Measurements from ENCODE around the gene SLC39A1.
"Not testable (repeated sequence)": the region's sequence is repeated elsewhere in the genome, so short reads cannot be mapped to it uniquely, and the experiment has no call there.

Gene SLC39A1

GRCh38 chr1:153985341-153985912, 22.1 kb upstream of the SLC39A1 start:
- peaks cover 7% of the 10 kb centered on the region for H3K36me3 ChIP-seq (ENCODE audit: insufficient read depth, low read length)
- no peaks in the 10 kb centered on the region for H3K9me3 ChIP-seq (ENCODE audit: control insufficient read depth, insufficient read depth, low read length)
- peaks cover 11% of the 10 kb centered on the region for H3K4me1 ChIP-seq (ENCODE audit: insufficient read depth, low read length)
- peak overlapping the region; percentile 81 for H3K9ac ChIP-seq (ENCODE audit: low read depth, low read length)

DNA sequence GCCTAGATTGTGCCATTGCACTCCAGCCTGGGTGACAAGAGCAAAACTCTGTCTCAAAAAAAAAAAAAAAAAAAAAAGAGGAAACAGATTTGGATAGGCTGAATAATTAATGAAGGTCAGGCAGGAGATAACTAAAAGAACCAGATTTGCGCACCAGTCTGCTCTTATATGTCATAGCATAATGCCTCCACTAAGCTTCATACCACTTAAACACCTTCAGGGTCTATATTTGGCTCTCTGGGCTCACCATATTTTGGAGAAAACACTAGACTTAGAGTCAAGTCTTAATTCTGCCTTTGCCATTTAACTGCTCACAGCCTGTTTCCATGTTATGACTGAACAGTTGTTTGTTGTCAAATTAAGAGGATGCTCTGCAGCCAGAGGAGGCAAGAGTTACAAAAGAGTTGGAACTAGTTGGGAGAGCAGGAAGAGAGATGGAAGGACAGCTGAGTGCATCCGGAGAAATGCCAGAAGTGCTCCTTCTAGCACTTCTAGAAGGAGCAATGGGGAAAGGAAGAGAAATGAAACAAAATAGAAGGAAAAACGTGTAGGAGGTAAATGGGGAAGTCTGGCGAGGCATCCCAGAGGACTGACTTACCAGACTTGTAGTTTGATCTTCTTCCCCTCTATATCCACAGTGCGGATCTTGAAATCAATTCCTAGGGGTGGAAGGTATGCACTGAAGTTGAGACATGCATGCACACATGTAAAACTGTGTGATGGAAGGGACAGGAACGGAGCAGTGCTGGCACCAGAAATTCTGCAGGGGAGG, 21.0 kb upstream of the SLC39A1 start:
- H3K9ac ChIP-seq (ENCODE audit: low read depth, low read length), result peak overlapping the region; percentile 81
- H3K4me1 ChIP-seq (ENCODE audit: insufficient read depth, low read length), result peaks cover 11% of the 10 kb centered on the region
- peaks cover 7% of the 10 kb centered on the region for H3K36me3 ChIP-seq (ENCODE audit: insufficient read depth, low read length)
- H3K9me3 ChIP-seq (ENCODE audit: control insufficient read depth, insufficient read depth, low read length), result no peaks in the 10 kb centered on the region

- H3K9ac ChIP-seq (ENCODE audit: low read depth, low read length); H3K36me3 ChIP-seq (ENCODE audit: insufficient read depth, low read length); H3K9me3 ChIP-seq (ENCODE audit: control insufficient read depth, insufficient read depth, low read length): not testable (repeated sequence)
- H3K4me1 ChIP-seq (ENCODE audit: insufficient read depth, low read length), result peaks cover 11% of the 10 kb centered on the region
These were observed 18.4 kb upstream of the SLC39A1 start for GRCh38 chr1:153981735-153982134.

DNA sequence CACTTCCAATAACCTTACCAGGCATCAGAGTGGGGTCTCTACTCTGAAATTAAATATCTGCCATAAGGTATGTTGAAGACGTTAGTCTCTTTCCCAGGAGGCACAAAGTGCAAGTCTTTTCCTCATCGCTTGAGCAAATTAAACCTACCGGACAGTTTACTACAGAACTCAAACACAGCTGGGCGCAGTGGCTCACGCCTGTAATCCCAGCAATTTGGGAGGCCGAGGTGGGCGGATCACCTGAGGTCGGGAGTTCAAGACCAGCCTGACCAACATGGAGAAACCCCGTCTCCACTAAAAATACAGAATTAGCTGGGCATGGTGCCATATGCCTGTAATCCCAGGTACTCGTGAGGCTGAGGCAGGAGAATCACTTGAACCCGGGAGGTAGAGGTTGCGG, 15.8 kb upstream of the SLC39A1 start:
- H3K4me1 ChIP-seq (ENCODE audit: insufficient read depth, low read length); H3K36me3 ChIP-seq (ENCODE audit: insufficient read depth, low read length); H3K9me3 ChIP-seq (ENCODE audit: control insufficient read depth, insufficient read depth, low read length); H3K9ac ChIP-seq (ENCODE audit: low read depth, low read length): not testable (repeated sequence)

GRCh38 chr1:153978274-153978909, 15.1 kb upstream of the SLC39A1 start:
- Histone ChIP-seq H3K9ac (ENCODE audit: low read depth, low read length) (peak overlapping the region; percentile 78; the same call in 1 of the 2 replicates), H3K4me1 (ENCODE audit: insufficient read depth, low read length) (no peaks in the 10 kb centered on the region), H3K9me3 (ENCODE audit: control insufficient read depth, insufficient read depth, low read length) (no peaks in the 10 kb centered on the region), H3K36me3 (ENCODE audit: insufficient read depth, low read length) (peaks cover 7% of the 10 kb centered on the region)

- Histone ChIP-seq H3K4me1 (ENCODE audit: insufficient read depth, low read length) (no peaks in the 10 kb centered on the region), H3K9ac (ENCODE audit: low read depth, low read length) (peak within 1 kb of the TSS; percentile 78), H3K36me3 (ENCODE audit: insufficient read depth, low read length) (peaks cover 9% of the 10 kb centered on the region), H3K9me3 (ENCODE audit: control insufficient read depth, insufficient read depth, low read length) (no peaks in the 10 kb centered on the region)
These were observed 14.2 kb upstream of the SLC39A1 start, which contains the start of gene JTB for GRCh38 chr1:153977250-153978240. TSS of gene JTB (minus strand) at chr1:153977674. CDS start at chr1:153977252, 422 bp downstream.

- peaks cover 6% of the 10 kb centered on the region; the same call in 1 of the 2 replicates for H3K36me3 ChIP-seq (ENCODE audit: insufficient read depth, low read length)
- H3K4me1 ChIP-seq (ENCODE audit: insufficient read depth, low read length), result no peaks in the 10 kb centered on the region
- no peaks in the 10 kb centered on the region for H3K9me3 ChIP-seq (ENCODE audit: control insufficient read depth, insufficient read depth, low read length)
- H3K9ac ChIP-seq (ENCODE audit: low read depth, low read length), result peak overlapping the region; percentile 78
These were observed 13.5 kb upstream of the SLC39A1 start for GRCh38 chr1:153976819-153977249.

DNA sequence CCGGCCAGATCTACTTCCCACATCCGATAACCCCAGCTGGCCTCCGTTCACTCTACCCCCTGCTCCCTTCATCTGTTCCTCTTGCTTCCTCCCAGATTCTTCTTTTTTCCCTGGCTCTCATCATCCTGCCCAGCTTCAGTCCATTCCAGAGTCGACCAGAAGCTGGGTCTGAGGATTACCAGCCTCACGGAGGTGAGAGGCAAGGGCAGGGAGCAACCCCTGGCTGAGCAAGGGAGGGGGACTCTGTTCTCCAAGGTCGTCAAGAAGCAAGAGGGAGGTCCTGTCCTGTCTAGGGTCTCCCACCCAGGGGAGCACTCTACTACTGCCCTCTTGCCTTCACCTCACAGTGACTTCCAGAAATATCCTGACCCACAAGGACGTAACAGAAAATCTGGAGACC, 10.2 kb upstream of the SLC39A1 start:
- Histone ChIP-seq H3K36me3 (ENCODE audit: insufficient read depth, low read length) (0 out of 2 replicates have a peak, but pooled peaks cover 2% of the 10 kb centered on the region), H3K9me3 (ENCODE audit: control insufficient read depth, insufficient read depth, low read length) (no peaks in the 10 kb centered on the region), H3K9ac (ENCODE audit: low read depth, low read length) (no peak overlapping the region), H3K4me1 (ENCODE audit: insufficient read depth, low read length) (peaks cover 2% of the 10 kb centered on the region; the same call in 1 of the 2 replicates)

DNA sequence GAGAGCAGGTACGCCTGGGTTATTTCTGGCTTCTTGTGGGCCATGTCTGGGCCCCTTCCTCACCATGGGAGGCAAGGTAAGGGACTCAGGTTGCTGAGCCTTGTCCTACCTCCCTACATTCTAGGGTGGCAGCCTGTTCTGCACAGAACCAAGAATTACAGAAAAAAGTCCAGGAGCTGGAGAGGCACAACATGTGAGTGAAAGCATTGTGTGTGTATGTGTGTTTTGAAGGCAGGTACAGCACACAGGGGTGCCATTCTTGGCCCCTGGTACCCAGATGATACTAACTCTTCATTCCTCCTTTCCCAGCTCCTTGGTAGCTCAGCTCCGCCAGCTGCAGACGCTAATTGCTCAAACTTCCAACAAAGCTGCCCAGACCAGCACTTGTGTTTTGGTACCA, 9.7 kb upstream of the SLC39A1 start:
- H3K36me3 ChIP-seq (ENCODE audit: insufficient read depth, low read length), result 0 out of 2 replicates have a peak, but pooled peaks cover 2% of the 10 kb centered on the region
- no peaks in the 10 kb centered on the region for H3K9me3 ChIP-seq (ENCODE audit: control insufficient read depth, insufficient read depth, low read length)
- H3K9ac ChIP-seq (ENCODE audit: low read depth, low read length), result no peak overlapping the region
- H3K4me1 ChIP-seq (ENCODE audit: insufficient read depth, low read length), result peaks cover 4% of the 10 kb centered on the region; the same call in 1 of the 2 replicates

DNA sequence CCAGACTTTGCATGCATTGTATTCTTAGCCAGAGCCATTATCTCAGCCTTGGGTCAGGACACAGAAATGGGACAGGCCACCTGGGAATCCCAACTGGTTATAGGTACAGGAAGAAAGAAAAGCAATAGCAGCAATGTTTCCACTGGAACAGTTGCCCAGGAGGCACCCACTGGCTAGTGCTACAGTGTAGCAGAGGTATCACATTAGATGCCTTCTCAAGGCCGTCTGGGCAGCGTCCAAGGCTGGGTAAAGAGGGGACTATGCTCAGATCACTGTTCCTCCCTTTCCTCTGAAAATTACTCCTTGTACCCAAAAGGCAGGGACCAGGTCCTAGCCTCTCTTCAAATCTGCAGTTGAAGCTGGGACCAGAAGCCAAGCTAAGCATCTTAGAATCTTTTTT, 7.0 kb upstream of the SLC39A1 start:
- peaks cover 8% of the 10 kb centered on the region; the same call in 1 of the 2 replicates for H3K4me1 ChIP-seq (ENCODE audit: insufficient read depth, low read length)
- 0 out of 2 replicates have a peak, but pooled peaks cover 2% of the 10 kb centered on the region for H3K36me3 ChIP-seq (ENCODE audit: insufficient read depth, low read length)
- H3K9me3 ChIP-seq (ENCODE audit: control insufficient read depth, insufficient read depth, low read length), result no peaks in the 10 kb centered on the region
- H3K9ac ChIP-seq (ENCODE audit: low read depth, low read length), result no peak overlapping the region

DNA sequence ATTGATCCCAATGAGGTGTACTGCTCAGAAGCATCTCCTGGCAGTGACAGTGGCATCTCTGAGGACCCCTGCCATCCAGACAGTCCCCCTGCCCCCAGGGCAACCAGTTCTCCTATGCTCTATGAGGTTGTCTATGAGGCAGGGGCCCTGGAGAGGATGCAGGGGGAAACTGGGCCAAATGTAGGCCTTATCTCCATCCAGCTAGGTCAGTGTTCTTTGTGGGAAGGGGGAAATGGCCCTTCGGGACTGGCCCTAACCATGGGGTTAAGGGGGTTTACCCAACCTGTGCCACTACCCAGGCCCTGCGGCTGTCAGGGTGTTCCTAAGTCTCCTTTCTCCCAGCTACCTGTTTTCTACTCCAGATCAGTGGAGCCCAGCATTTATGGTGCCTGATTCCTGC, 5.6 kb upstream of the SLC39A1 start:
- H3K4me1 ChIP-seq (ENCODE audit: insufficient read depth, low read length), result peaks cover 8% of the 10 kb centered on the region; the same call in 1 of the 2 replicates
- H3K9me3 ChIP-seq (ENCODE audit: control insufficient read depth, insufficient read depth, low read length), result no peaks in the 10 kb centered on the region
- peak overlapping the region; percentile 71 for H3K9ac ChIP-seq (ENCODE audit: low read depth, low read length)
- 0 out of 2 replicates have a peak, but pooled peaks cover 2% of the 10 kb centered on the region for H3K36me3 ChIP-seq (ENCODE audit: insufficient read depth, low read length)

DNA sequence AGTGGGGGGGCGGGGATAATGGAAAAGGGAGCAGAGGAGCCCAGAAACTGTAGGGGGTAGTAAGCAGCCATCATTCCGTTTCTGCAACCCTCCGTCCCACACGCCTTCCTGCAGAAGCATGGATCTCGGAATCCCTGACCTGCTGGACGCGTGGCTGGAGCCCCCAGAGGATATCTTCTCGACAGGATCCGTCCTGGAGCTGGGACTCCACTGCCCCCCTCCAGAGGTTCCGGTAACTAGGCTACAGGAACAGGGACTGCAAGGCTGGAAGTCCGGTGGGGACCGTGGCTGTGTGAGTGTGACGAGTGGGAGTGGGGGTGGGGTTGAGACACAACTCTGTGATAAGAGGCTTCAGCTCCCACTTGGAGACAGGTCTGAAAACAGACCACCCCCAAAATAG, 5.1 kb upstream of the SLC39A1 start:
- peaks cover 8% of the 10 kb centered on the region; the same call in 1 of the 2 replicates for H3K4me1 ChIP-seq (ENCODE audit: insufficient read depth, low read length)
- H3K9ac ChIP-seq (ENCODE audit: low read depth, low read length), result peak overlapping the region; percentile 71
- H3K9me3 ChIP-seq (ENCODE audit: control insufficient read depth, insufficient read depth, low read length), result no peaks in the 10 kb centered on the region
- 0 out of 2 replicates have a peak, but pooled peaks cover 2% of the 10 kb centered on the region for H3K36me3 ChIP-seq (ENCODE audit: insufficient read depth, low read length)

DNA sequence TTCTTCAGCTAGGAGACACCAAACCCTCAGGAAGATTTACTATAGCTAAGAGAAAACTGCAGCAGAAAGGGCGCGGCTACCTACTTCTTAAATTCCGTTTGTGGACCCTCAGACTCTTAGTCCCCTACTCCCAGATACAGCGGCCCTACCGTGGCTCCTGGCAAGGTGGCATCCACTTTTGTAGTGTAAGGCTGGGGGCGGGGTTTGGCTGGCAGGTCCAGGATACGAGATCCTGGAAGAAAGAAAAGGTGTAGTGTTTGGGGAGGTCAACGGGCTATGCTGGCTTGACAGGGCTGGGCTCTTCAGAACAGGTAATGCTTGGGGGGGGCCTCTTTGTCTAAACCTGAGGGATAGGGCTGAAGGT, 4.6 kb upstream of the SLC39A1 start:
- Histone ChIP-seq H3K4me1 (ENCODE audit: insufficient read depth, low read length) (peaks cover 8% of the 10 kb centered on the region; the same call in 1 of the 2 replicates), H3K9me3 (ENCODE audit: control insufficient read depth, insufficient read depth, low read length) (no peaks in the 10 kb centered on the region), H3K9ac (ENCODE audit: low read depth, low read length) (peak overlapping the region; percentile 71), H3K36me3 (ENCODE audit: insufficient read depth, low read length) (0 out of 2 replicates have a peak, but pooled peaks cover 2% of the 10 kb centered on the region)
